HepG2 (cell line): Measurements from ENCODE around the gene GSK3A. TPM values are rescaled to one million over a fixed set of nuclear protein-coding genes. Genes with fewer than 3 reads are reported as not detected.
A peak's percentile ranks its signal among the peaks of the same experiment; 100 is the strongest.

Experiments used
- AKNA ChIP-seq: sonication (generic); formaldehyde crosslinking; IDR thresholded peaks from 2 replicates; pipeline ENCODE4 v1.4.0; 2020; ENCODE audit warnings: missing genetic modification reagents, borderline replicate concordance
- ATF3 ChIP-seq: sonication (generic); formaldehyde crosslinking; IDR thresholded peaks from 2 replicates; pipeline ENCODE4 v1.4.0; 2020; ENCODE audit warnings: missing genetic modification reagents
- KDM2A ChIP-seq: sonication (generic); formaldehyde crosslinking; IDR thresholded peaks from 2 replicates; pipeline ENCODE4 v1.4.0; 2020; ENCODE audit warnings: low read depth, missing genetic modification reagents, borderline replicate concordance
- MIER2 ChIP-seq: IDR thresholded peaks from 2 replicates; pipeline ENCODE4 v1.6.1; 2016; ENCODE audit warnings: missing biosample characterization, missing genetic modification reagents
- MYC ChIP-seq: sonication (generic); formaldehyde crosslinking; IDR thresholded peaks from 2 replicates; pipeline ENCODE4 v1.9.0; 2021; ENCODE audit warnings: missing genetic modification reagents, borderline replicate concordance
- NFAT5 ChIP-seq: sonication (generic); formaldehyde crosslinking; IDR thresholded peaks from 2 replicates; pipeline ENCODE4 v1.4.0; 2020; ENCODE audit warnings: missing genetic modification reagents
- NFYC ChIP-seq: IDR thresholded peaks from 2 replicates; pipeline ENCODE4 v1.6.1; 2016; ENCODE audit warnings: missing genetic modification reagents, missing compliant biosample characterization
- ONECUT2 ChIP-seq: sonication (generic); formaldehyde crosslinking; IDR thresholded peaks from 2 replicates; pipeline ENCODE4 v1.4.0; 2020; ENCODE audit warnings: missing genetic modification reagents
- SMAD3 ChIP-seq: sonication (generic); formaldehyde crosslinking; IDR thresholded peaks from 2 replicates; pipeline ENCODE4 v1.4.0; 2020; ENCODE audit warnings: missing genetic modification reagents
- YY1 ChIP-seq: IDR thresholded peaks from 2 replicates; pipeline ENCODE4 v1.6.1; 2011; ENCODE audit warnings: low read length, low read depth, moderate library complexity, mild to moderate bottlenecking; ENCODE audit not compliant: insufficient read depth, insufficient replicate concordance
- ZFP36L2 ChIP-seq: sonication (generic); formaldehyde crosslinking; IDR thresholded peaks from 2 replicates; pipeline ENCODE4 v1.4.0; 2020; ENCODE audit warnings: missing genetic modification reagents
- ZFP90 ChIP-seq: sonication (generic); formaldehyde crosslinking; IDR thresholded peaks from 2 replicates; pipeline ENCODE4 v1.8.0; 2022; ENCODE audit warnings: missing genetic modification reagents, mild to moderate bottlenecking, inconsistent platforms, borderline replicate concordance
- ZNF124 ChIP-seq: sonication (generic); formaldehyde crosslinking; IDR thresholded peaks from 2 replicates; pipeline ENCODE4 v1.4.0; 2020; ENCODE audit warnings: missing genetic modification reagents
- ZNF557 ChIP-seq: sonication (generic); formaldehyde crosslinking; IDR thresholded peaks from 2 replicates; pipeline ENCODE4 v1.4.0; 2020; ENCODE audit warnings: missing genetic modification reagents
- polyA plus RNA-seq, 8 experiments: library from polyadenylated mRNA; depleted of rRNA in 3 of 8; stranded (reverse) in 7 of 8; unstranded in 1 of 8; fragments of >200 nt; fragmentation: Illumina TruSeq in 4 of 8; extraction: Trizol in 4 of 8; gene quantifications; 2 replicates each; pipeline versions ENCODE4 v1.2.1 to v1.2.3, GENCODE V29; 2011 to 2016; ENCODE audit warnings: low read depth in 4 of 8, missing spikeins in 1 of 8, mixed read lengths in 1 of 8; ENCODE audit not compliant: insufficient read depth in 1 of 8
- total RNA-seq, 5 experiments: library from RNA; depleted of rRNA; stranded (reverse); fragments of >200 nt; fragmentation: Illumina TruSeq; extraction: Trizol; gene quantifications; 2 replicates each; pipeline ENCODE4 v1.2.3, GENCODE V29; 2016; ENCODE audit warnings: low read depth in 1 of 5

Gene GSK3A
- total and polyA plus RNA-seq, 2 of the 13 experiments (the other 11 are each of a cell fraction or from before 2014, with no cell fraction given), result 16.9 to 52.5 TPM

GRCh38 chr19:42254850-42255765 lies 12.7 kb upstream of the GSK3A start, which contains the start of gene ERF (continued):
- no peak for TF ChIP-seq KDM2A (CRISPR knock-in tag)
- TF ChIP-seq NFYC (CRISPR knock-in tag), result peak; percentile 9; the same call in 1 of the 2 replicates
- no peak for TF ChIP-seq NFAT5
- no peak for TF ChIP-seq ZFP90 (CRISPR knock-in tag)
- TF ChIP-seq AKNA (CRISPR knock-in tag), result no peak
- TF ChIP-seq ZFP36L2, result no peak
- peak; percentile 31 for TF ChIP-seq YY1
- 0 out of 2 replicates have a peak, but pooled peaks have one; percentile 17 for TF ChIP-seq ZNF124 (CRISPR knock-in tag)
- TF ChIP-seq ONECUT2 (CRISPR knock-in tag), result no peak
- no peak for TF ChIP-seq ZNF557 (CRISPR knock-in tag)
- no peak for TF ChIP-seq ATF3 (CRISPR knock-in tag)
- TF ChIP-seq MYC (CRISPR knock-in tag), result no peak
- no peak for TF ChIP-seq MIER2 (CRISPR knock-in tag)
- no peak for TF ChIP-seq SMAD3
